MCF 10A (cell line): ENCODE measurements around the gene NUBP2. TPM values are rescaled to one million over a fixed set of nuclear protein-coding genes. Genes with fewer than 3 reads are reported as not detected.

Experiments
- BruUV-seq: library from RNA; stranded (reverse); fragments of 400-500 nt; replicated peaks from 2 replicates; lab custom pipeline; 2021; lab: Mats Ljungman, UMichigan
- CTCF ChIA-PET: fragments of 300-600 bp; sonication (Branson Sonifier 250); formaldehyde crosslinking; extraction: SDS; loops from one replicate; lab custom pipeline; 2021; ENCODE audit warnings: antibody characterized with exemption, inconsistent platforms; lab: Yijun Ruan, JAX
- POLR2A ChIA-PET: fragments of 300-600, 350-650 bp; sonication (Branson Sonifier 250); formaldehyde crosslinking; extraction: SDS; loops from one replicate; lab custom pipeline; 2020; ENCODE audit warnings: antibody characterized with exemption, inconsistent platforms; lab: Yijun Ruan, JAX
- DNase-seq: peaks from one replicate; pipeline ENCODE4 v3.0.0-alpha.2; 2018; ENCODE audit not compliant: unreplicated experiment
- H3K27ac Mint-ChIP-seq: one replicate; pipeline ENCODE4 v1.8.0; 2022; ENCODE audit warnings: mild to moderate bottlenecking, low read depth, mixed read lengths; ENCODE audit not compliant: unreplicated experiment
- H3K27me3 Mint-ChIP-seq: one replicate; pipeline ENCODE4 v1.8.0; 2022; ENCODE audit warnings: mixed read lengths; ENCODE audit not compliant: insufficient read depth, unreplicated experiment
- H3K36me3 Mint-ChIP-seq: one replicate; pipeline ENCODE4 v1.8.0; 2022; ENCODE audit warnings: mild to moderate bottlenecking, moderate library complexity, mixed read lengths; ENCODE audit not compliant: insufficient read depth, unreplicated experiment
- H3K4me1 Mint-ChIP-seq: one replicate; pipeline ENCODE4 v1.8.0; 2022; ENCODE audit warnings: mixed read lengths; ENCODE audit not compliant: insufficient read depth, unreplicated experiment
- H3K4me3 Mint-ChIP-seq: one replicate; pipeline ENCODE4 v1.8.0; 2022; ENCODE audit warnings: mild to moderate bottlenecking, moderate library complexity, mixed read lengths; ENCODE audit not compliant: unreplicated experiment
- H3K9me3 Mint-ChIP-seq: one replicate; pipeline ENCODE4 v1.8.0; 2022; ENCODE audit warnings: mixed read lengths; ENCODE audit not compliant: unreplicated experiment
- CTCF ChIP-seq: fragments of 200-600 bp; IDR thresholded peaks from one replicate; pipeline ENCODE4 v1.8.0; 2022; ENCODE audit warnings: antibody characterized with exemption, mild to moderate bottlenecking; ENCODE audit not compliant: unreplicated experiment
- intact Hi-C: fragments of 100-400 bp; cut with micrococcal nuclease; formaldehyde crosslinking; loops from 2 replicates; pipeline ENCODE4 v1.14.1; 2022
- total RNA-seq: library from RNA; stranded (reverse); gene quantifications from 2 replicates; pipeline ENCODE4 v1.2.3, GENCODE V29; 2022

The NUBP2 gene
- total RNA-seq, 1 experiment from 2014 or later: 71.3 TPM

- Mint-ChIP-seq H3K9me3 (no peaks in the 10 kb centered on the region), H3K4me3 (no peak overlapping the region), H3K27me3 (no peaks in the 10 kb centered on the region), H3K36me3 (peaks cover 41% of the 10 kb centered on the region), H3K27ac (no peak overlapping the region), H3K4me1 (peaks cover 12% of the 10 kb centered on the region)
- ChIA-PET CTCF (interaction anchor here (0.5 to 0.8 kb wide), 2 partner anchors 16 to 66 kb away, joined by 3 read pairs; no protein-coding TSS in a partner anchor), POLR2A (no interaction called here)
- no peak for DNase-seq
- no TSS peak for BruUV-seq
- intact Hi-C loops: no loop called here
- TF ChIP-seq CTCF: no peak
Measured at GRCh38 chr16:1757714-1758461, 24.9 kb upstream of the NUBP2 start.

GRCh38 chr16:1758923-1759322, 23.8 kb upstream of the NUBP2 start:
- Mint-ChIP-seq H3K4me1 (peaks cover 12% of the 10 kb centered on the region), H3K27me3 (no peaks in the 10 kb centered on the region), H3K9me3 (no peaks in the 10 kb centered on the region), H3K36me3 (peaks cover 38% of the 10 kb centered on the region), H3K4me3 (no peak overlapping the region), H3K27ac (no peak overlapping the region)
- TF ChIP-seq CTCF: no peak
- ChIA-PET POLR2A (no interaction called here), CTCF (no interaction called here)
- BruUV-seq: no TSS peak
- DNase-seq: no peak
- intact Hi-C loops: no loop called here

DNA sequence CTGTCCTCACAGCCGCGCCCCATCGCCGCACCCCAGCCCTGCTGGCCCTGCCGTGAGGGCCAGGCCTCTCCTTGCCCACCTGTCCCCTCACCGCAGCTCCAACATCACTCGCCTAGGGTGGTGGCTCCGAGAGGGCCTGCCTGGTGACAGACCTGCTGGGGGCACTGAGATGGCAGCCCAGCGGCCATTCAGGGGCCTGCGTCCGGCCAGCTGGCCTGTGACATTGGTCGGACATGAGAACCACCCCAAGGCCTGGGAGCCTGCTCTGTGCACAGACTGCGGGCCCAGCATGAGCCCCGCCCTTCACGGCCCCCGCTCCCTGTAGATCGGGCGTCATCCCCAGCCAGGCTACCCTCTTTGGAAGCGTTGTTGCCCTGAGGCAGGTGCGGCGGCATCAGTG, 23.2 kb upstream of the NUBP2 start:
- ChIA-PET CTCF (no interaction called here), POLR2A (no interaction called here)
- BruUV-seq: no TSS peak
- H3K4me3 Mint-ChIP-seq: no peak overlapping the region
- intact Hi-C loops: no loop called here
- no peak overlapping the region for H3K27ac Mint-ChIP-seq
- DNase-seq: no peak
- no peaks in the 10 kb centered on the region for H3K27me3 Mint-ChIP-seq
- TF ChIP-seq CTCF: no peak
- H3K9me3 Mint-ChIP-seq: no peaks in the 10 kb centered on the region
- H3K4me1 Mint-ChIP-seq: peaks cover 11% of the 10 kb centered on the region
- peaks cover 42% of the 10 kb centered on the region for H3K36me3 Mint-ChIP-seq

DNA sequence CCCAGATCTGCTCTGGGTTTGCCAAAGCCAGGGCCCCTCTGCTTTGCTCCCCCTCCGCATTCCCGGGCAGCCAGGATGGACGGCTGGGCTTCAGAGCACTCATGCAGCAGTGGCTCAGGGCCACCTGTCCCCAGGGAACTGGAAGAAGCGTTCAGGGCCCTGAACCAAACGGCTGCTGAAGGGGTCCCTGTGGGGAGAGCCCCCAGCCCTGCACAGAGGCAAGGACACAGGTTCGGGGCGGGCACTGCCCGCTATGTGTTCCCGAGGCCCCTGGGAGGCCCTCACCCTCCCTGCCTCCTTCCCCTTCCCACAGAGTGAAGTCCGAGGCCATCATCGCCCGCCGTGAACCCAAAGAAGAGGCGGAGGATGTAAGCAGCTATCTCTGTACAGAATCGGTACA, 21.8 kb upstream of the NUBP2 start:
- BruUV-seq: no TSS peak
- Mint-ChIP-seq H3K27ac (no peak overlapping the region), H3K36me3 (peaks cover 35% of the 10 kb centered on the region), H3K9me3 (no peaks in the 10 kb centered on the region), H3K4me3 (no peak overlapping the region), H3K4me1 (no peaks in the 10 kb centered on the region), H3K27me3 (no peaks in the 10 kb centered on the region)
- TF ChIP-seq CTCF: no peak
- ChIA-PET POLR2A (no interaction called here), CTCF (no interaction called here)
- DNase-seq: no peak
- intact Hi-C loops: no loop called here
